K562 (cell line): Measurements from ENCODE around the gene CCT3. TPM values are rescaled to one million over a fixed set of nuclear protein-coding genes. Genes with fewer than 3 reads are reported as not detected.

ENCODE experiments used
- ATAC-seq: fragments of 200-7000 bp; cut with Tn5 transposase; 3 replicates; pipeline ENCODE4 v1.9.1; 2020; ENCODE audit warnings: moderate library complexity
- BruUV-seq: library from RNA; stranded (reverse); fragments of 400-500 nt; replicated peaks from 2 replicates; lab custom pipeline; 2021; lab: Mats Ljungman, UMichigan
- CTCF ChIA-PET: fragments of 300-600 bp; formaldehyde crosslinking; extraction: SDS; loops from one replicate; lab custom pipeline; 2021; ENCODE audit warnings: low intra/inter-chr PET ratio; lab: Yijun Ruan, JAX
- POLR2A ChIA-PET: fragments of 300-600, 350-650 bp; sonication (Branson Sonifier 250); formaldehyde crosslinking; extraction: SDS; loops from one replicate; lab custom pipeline; 2021; ENCODE audit warnings: antibody characterized with exemption, inconsistent platforms; lab: Yijun Ruan, JAX
- DNase-seq, 4 experiments: peaks; one replicate each; pipeline versions ENCODE4 v3.0.0 to v3.0.0-alpha.2; 2011 to 2018; ENCODE audit warnings: low spot score in 3 of 4, mixed read lengths in 3 of 4; ENCODE audit errors: extremely low read depth in 1 of 4
- FAIRE-seq: peaks from 2 replicates; lab custom pipeline; 2011; peaks lifted over from hg19 to GRCh38; lab: Jason Lieb, UNC
- H2AFZ ChIP-seq: 2 replicates; pipeline ENCODE4 v1.6.0; 2011; ENCODE audit warnings: low read depth, low read length, control low read depth, inconsistent platforms
- H3K27ac ChIP-seq: fragments of 200-600 bp; 3 replicates; pipeline ENCODE4 v1.8.0; 2011; ENCODE audit warnings: low read depth, mild to moderate bottlenecking, control low read depth, inconsistent platforms, low read length, moderate library complexity, mixed read lengths; ENCODE audit errors: extremely low read depth
- H3K27me3 ChIP-seq, 2 experiments: fragments of 300-600 bp in 1 of 2; 2 replicates in 1 of 2; 3 replicates in 1 of 2; pipeline versions ENCODE4 v1.6.0 to v1.8.0; 2011; ENCODE audit warnings: inconsistent platforms in 2 of 2, low read length in 2 of 2, mild to moderate bottlenecking in 1 of 2, mixed read lengths in 1 of 2, moderate library complexity in 1 of 2; ENCODE audit not compliant: control insufficient read depth in 2 of 2, insufficient read depth in 2 of 2
- H3K36me3 ChIP-seq: fragments of 300-600 bp; 3 replicates; pipeline ENCODE4 v1.8.0; 2011; ENCODE audit warnings: mild to moderate bottlenecking, low read length, inconsistent platforms; ENCODE audit not compliant: control insufficient read depth, insufficient read depth
- H3K4me1 ChIP-seq, 2 experiments: fragments of 200-600 bp in 1 of 2; replicated peaks in 1 of 2; 2 replicates in 1 of 2; 3 replicates in 1 of 2; pipeline versions ENCODE4 v1.5.1 to v1.8.0; 2011; ENCODE audit warnings: inconsistent platforms in 2 of 2, low read length in 2 of 2, mild to moderate bottlenecking in 1 of 2, mixed read lengths in 1 of 2, moderate library complexity in 1 of 2; ENCODE audit not compliant: control insufficient read depth in 2 of 2, insufficient read depth in 2 of 2
- H3K4me2 ChIP-seq: 2 replicates; pipeline ENCODE4 v1.6.1; 2011; ENCODE audit warnings: low read length, control low read depth, inconsistent platforms, mixed read lengths; ENCODE audit not compliant: insufficient read depth
- H3K4me3 ChIP-seq: fragments of 200-600 bp; sonication (generic), shearing (Covaris generic); 2 replicates; pipeline ENCODE4 v1.5.1; 2016; ENCODE audit warnings: control low read depth, inconsistent platforms
- H3K79me2 ChIP-seq: fragments of 200-600 bp; 3 replicates; pipeline ENCODE4 v1.8.0; 2011; ENCODE audit warnings: low read length, inconsistent platforms; ENCODE audit not compliant: control insufficient read depth, insufficient read depth
- H3K9ac ChIP-seq, 2 experiments: 2 replicates each; pipeline versions ENCODE4 v1.6.0 to v1.6.1; 2011; ENCODE audit warnings: low read depth in 2 of 2, low read length in 2 of 2, control low read depth in 1 of 2, inconsistent platforms in 1 of 2, mild to moderate bottlenecking in 1 of 2, mixed read lengths in 1 of 2; ENCODE audit not compliant: insufficient read depth in 1 of 2
- H3K9me1 ChIP-seq: one replicate; pipeline ENCODE4 v1.6.0; 2011; ENCODE audit warnings: inconsistent platforms, mild to moderate bottlenecking, low read length, moderate library complexity; ENCODE audit not compliant: control insufficient read depth, insufficient read depth
- H3K9me3 ChIP-seq: replicated peaks from 2 replicates; pipeline ENCODE4 v1.5.1; 2011; ENCODE audit warnings: low read depth, low read length, inconsistent platforms; ENCODE audit not compliant: control insufficient read depth, insufficient read depth
- H4K20me1 ChIP-seq: replicated peaks from 2 replicates; pipeline ENCODE4 v1.6.1; 2011; ENCODE audit warnings: low read length, inconsistent platforms, mixed read lengths; ENCODE audit not compliant: control insufficient read depth, insufficient read depth
- CHD1 ChIP-seq: fragments of 200-600 bp; sonication (generic); IDR thresholded peaks from one replicate; pipeline ENCODE4 v1.6.1; 2012; ENCODE audit warnings: mild to moderate bottlenecking, moderate library complexity, low read length, inconsistent platforms
- EP300 ChIP-seq: IDR thresholded peaks from 2 replicates; pipeline ENCODE4 v1.6.1; 2012; ENCODE audit warnings: low read length, improper control_type of control experiment
- ESRRA ChIP-seq: fragments of 450-650 bp; IDR thresholded peaks from 2 replicates; pipeline ENCODE4 v1.6.1; 2014; ENCODE audit warnings: low read depth, mild to moderate bottlenecking, moderate library complexity, borderline replicate concordance
- MAFK ChIP-seq: IDR thresholded peaks from 2 replicates; pipeline ENCODE4 v1.6.1; 2011; ENCODE audit warnings: low read length, improper control_type of control experiment
- NFE2L1 ChIP-seq: fragments of 450-650 bp; IDR thresholded peaks from 2 replicates; pipeline ENCODE4 v1.6.1; 2016; ENCODE audit warnings: missing genetic modification characterization, low read depth, mild to moderate bottlenecking, missing compliant biosample characterization, moderate library complexity, borderline replicate concordance
- RBM15 ChIP-seq: fragments of 200-400 bp; formaldehyde crosslinking; IDR thresholded peaks from 2 replicates; pipeline ENCODE4 v1.6.1; 2018; ENCODE audit warnings: mild to moderate bottlenecking, low read length, moderate library complexity; ENCODE audit not compliant: insufficient read depth
- ZNF778 ChIP-seq: fragments of 450-650 bp; formaldehyde crosslinking; IDR thresholded peaks from 2 replicates; pipeline ENCODE4 v1.4.0; 2020; ENCODE audit warnings: mild to moderate bottlenecking, moderate library complexity
- WGBS: fragments of 100-300 bp; shearing (Covaris generic); methylation state at CpG from one replicate; pipeline ENCODE4 v1.1.6; 2016; ENCODE audit warnings: low coverage, mixed read lengths; ENCODE audit not compliant: insufficient coverage; ENCODE audit errors: missing lambda C conversion rate; 5-methylcytosine and 5-hydroxymethylcytosine counted together
- in situ Hi-C: fragments of 300-500 bp; cut with MboI; formaldehyde crosslinking; loops from 4 replicates; pipeline ENCODE4 v1.15.0; 2018; ENCODE audit warnings: inconsistent platforms, mixed read lengths
- intact Hi-C: fragments of 100-400 bp; cut with micrococcal nuclease; formaldehyde crosslinking; loops from 2 replicates; pipeline ENCODE4 v1.14.2; 2022
- polyA plus RNA-seq, 8 experiments: library from polyadenylated mRNA; depleted of rRNA in 4 of 8; stranded (reverse) in 5 of 8; unstranded in 3 of 8; fragments of >200 nt; fragmentation: Nextera tagmentation in 2 of 8; fragmentation: Illumina TruSeq in 1 of 8; extraction: Ambion mirVana in 2 of 8; extraction: Trizol in 1 of 8; gene quantifications; 2 replicates each; pipeline versions ENCODE4 v1.2.1 to v1.2.3, GENCODE V29; 2011 to 2014; ENCODE audit warnings: inconsistent platforms in 1 of 8, missing spikeins in 1 of 8
- total RNA-seq, 7 experiments: library from RNA; depleted of rRNA in 6 of 7; stranded (reverse); fragments of >200 nt in 6 of 7; fragmentation: Illumina TruSeq in 2 of 7; extraction: Trizol in 2 of 7; gene quantifications; 2 replicates each; pipeline versions ENCODE4 v1.2.1 to v1.2.3, GENCODE V29; 2011 to 2021; ENCODE audit warnings: low replicate concordance in 1 of 7
- TF ChIP-seq, protein P1 (sequence below), 2 experiments: fragments of 450-650 bp in 1 of 2; IDR thresholded peaks; 2 replicates each; pipeline ENCODE4 v1.6.1; 2011 to 2017; ENCODE audit warnings: low read depth in 2 of 2, antibody characterized with exemption in 1 of 2, borderline replicate concordance in 1 of 2, low read length in 1 of 2, mild to moderate bottlenecking in 1 of 2, mixed read lengths in 1 of 2; ENCODE audit not compliant: control insufficient read depth in 1 of 2
- TF ChIP-seq, protein P2 (sequence below): fragments of 450-650 bp; IDR thresholded peaks from 2 replicates; pipeline ENCODE4 v1.6.1; 2016; ENCODE audit warnings: low read depth

CCT3 gene
- total and polyA plus RNA-seq, 9 of the 15 experiments (the other 6 are each of a cell fraction or from before 2014, with no cell fraction given) = 475 to 1,167 (median 610) TPM

DNA sequence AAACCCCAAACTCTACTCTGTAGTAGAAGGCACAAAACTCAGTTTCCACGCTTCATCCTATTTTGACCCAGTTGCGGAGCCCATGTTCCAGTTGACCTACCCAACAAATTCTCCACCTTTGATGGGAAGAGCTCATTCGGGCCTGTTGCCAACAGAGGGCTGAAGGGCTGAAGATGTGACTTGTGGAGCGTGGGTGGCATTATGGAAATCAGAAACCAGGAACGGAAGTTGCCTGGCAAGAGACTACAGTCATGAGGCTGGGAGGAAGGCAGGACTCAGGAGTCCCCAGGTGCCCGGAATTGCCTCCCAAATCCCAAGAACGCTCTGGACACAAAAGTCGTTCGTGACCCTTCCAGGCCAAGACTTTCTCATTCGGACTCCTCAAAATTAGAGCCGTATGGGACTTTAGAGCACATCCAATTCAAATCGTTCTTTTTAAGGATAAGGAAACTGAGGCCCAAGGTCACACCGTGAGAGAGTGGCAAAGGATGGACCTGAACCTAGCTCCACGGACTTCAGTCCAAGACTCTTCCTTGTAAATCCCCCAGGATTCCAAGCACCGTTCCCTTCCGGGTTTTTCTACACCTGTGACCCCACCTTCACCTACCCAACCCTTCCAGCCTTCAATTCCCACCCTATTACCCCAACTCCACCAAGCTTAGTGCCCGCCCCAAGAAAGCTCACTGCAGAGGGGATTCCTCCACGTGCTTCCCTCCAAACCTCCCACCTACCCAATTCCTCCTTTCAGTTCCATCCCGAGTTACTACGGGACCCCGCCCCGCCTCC, 56.2 kb downstream of the CCT3 start:
- BruUV-seq = TSS peak; percentile 62
- intact Hi-C loops = no loop called here
- peak overlapping the region; percentile 100 for H3K4me2 ChIP-seq
- 3% methylated on average over 17 of the region's 22 CpGs for WGBS
- peak overlapping the region; percentile 95 for H2AFZ ChIP-seq
- ATAC-seq = peak; percentile 10
- H3K27me3 ChIP-seq = no peaks in the 10 kb centered on the region
- H3K27ac ChIP-seq = peak overlapping the region; percentile 93
- no peaks in the 10 kb centered on the region for H3K9me3 ChIP-seq
- peak overlapping the region; percentile 97 for H3K4me3 ChIP-seq
- peaks cover 11% of the 10 kb centered on the region; the same call in 1 of the 2 replicates for H4K20me1 ChIP-seq
- H3K9ac ChIP-seq = peak overlapping the region; percentile 91 to 97
- no peaks in the 10 kb centered on the region for H3K9me1 ChIP-seq
- in situ Hi-C loops = no loop called here
- peaks cover 54% of the 10 kb centered on the region for H3K36me3 ChIP-seq
- CTCF ChIA-PET = no interaction called here
- POLR2A ChIA-PET = interaction anchor here (0.6 to 6.3 kb wide), 25 partner anchors 10 to 262 kb away, joined by 3 to 63 read pairs (median 4); partner anchors contain the start of genes GLMP and PMF1
- peaks cover 52% of the 10 kb centered on the region for H3K79me2 ChIP-seq
- peaks cover 6 to 10% of the 10 kb centered on the region in 2 experiments; a peak in 4 of 5 replicates for H3K4me1 ChIP-seq
- peak; percentile 84 for FAIRE-seq
- peak in 1 of 4 experiments; percentile 59 for DNase-seq
- no peak for TF ChIP-seq EP300
- TF ChIP-seq ESRRA = peak; percentile 56; the same call in 1 of the 2 replicates
- TF ChIP-seq, protein P1, sequence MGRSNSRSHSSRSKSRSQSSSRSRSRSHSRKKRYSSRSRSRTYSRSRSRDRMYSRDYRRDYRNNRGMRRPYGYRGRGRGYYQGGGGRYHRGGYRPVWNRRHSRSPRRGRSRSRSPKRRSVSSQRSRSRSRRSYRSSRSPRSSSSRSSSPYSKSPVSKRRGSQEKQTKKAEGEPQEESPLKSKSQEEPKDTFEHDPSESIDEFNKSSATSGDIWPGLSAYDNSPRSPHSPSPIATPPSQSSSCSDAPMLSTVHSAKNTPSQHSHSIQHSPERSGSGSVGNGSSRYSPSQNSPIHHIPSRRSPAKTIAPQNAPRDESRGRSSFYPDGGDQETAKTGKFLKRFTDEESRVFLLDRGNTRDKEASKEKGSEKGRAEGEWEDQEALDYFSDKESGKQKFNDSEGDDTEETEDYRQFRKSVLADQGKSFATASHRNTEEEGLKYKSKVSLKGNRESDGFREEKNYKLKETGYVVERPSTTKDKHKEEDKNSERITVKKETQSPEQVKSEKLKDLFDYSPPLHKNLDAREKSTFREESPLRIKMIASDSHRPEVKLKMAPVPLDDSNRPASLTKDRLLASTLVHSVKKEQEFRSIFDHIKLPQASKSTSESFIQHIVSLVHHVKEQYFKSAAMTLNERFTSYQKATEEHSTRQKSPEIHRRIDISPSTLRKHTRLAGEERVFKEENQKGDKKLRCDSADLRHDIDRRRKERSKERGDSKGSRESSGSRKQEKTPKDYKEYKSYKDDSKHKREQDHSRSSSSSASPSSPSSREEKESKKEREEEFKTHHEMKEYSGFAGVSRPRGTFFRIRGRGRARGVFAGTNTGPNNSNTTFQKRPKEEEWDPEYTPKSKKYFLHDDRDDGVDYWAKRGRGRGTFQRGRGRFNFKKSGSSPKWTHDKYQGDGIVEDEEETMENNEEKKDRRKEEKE (IDR thresholded peaks at IDR 0.05; ENCODE audit: borderline replicate concordance in 1 of 2, control insufficient read depth in 1 of 2, low read depth in 2 of 2, low read length in 1 of 2) = 0 out of 4 replicates have a peak, but pooled peaks of 1 of the 2 experiments have one; percentile 47
- TF ChIP-seq ZNF778 (CRISPR knock-in tag) = no peak
- TF ChIP-seq RBM15 = no peak
- no peak for TF ChIP-seq NFE2L1 (tag)
- TF ChIP-seq MAFK = no peak
- TF ChIP-seq CHD1 = peak; percentile 45
- TF ChIP-seq, protein P2, sequence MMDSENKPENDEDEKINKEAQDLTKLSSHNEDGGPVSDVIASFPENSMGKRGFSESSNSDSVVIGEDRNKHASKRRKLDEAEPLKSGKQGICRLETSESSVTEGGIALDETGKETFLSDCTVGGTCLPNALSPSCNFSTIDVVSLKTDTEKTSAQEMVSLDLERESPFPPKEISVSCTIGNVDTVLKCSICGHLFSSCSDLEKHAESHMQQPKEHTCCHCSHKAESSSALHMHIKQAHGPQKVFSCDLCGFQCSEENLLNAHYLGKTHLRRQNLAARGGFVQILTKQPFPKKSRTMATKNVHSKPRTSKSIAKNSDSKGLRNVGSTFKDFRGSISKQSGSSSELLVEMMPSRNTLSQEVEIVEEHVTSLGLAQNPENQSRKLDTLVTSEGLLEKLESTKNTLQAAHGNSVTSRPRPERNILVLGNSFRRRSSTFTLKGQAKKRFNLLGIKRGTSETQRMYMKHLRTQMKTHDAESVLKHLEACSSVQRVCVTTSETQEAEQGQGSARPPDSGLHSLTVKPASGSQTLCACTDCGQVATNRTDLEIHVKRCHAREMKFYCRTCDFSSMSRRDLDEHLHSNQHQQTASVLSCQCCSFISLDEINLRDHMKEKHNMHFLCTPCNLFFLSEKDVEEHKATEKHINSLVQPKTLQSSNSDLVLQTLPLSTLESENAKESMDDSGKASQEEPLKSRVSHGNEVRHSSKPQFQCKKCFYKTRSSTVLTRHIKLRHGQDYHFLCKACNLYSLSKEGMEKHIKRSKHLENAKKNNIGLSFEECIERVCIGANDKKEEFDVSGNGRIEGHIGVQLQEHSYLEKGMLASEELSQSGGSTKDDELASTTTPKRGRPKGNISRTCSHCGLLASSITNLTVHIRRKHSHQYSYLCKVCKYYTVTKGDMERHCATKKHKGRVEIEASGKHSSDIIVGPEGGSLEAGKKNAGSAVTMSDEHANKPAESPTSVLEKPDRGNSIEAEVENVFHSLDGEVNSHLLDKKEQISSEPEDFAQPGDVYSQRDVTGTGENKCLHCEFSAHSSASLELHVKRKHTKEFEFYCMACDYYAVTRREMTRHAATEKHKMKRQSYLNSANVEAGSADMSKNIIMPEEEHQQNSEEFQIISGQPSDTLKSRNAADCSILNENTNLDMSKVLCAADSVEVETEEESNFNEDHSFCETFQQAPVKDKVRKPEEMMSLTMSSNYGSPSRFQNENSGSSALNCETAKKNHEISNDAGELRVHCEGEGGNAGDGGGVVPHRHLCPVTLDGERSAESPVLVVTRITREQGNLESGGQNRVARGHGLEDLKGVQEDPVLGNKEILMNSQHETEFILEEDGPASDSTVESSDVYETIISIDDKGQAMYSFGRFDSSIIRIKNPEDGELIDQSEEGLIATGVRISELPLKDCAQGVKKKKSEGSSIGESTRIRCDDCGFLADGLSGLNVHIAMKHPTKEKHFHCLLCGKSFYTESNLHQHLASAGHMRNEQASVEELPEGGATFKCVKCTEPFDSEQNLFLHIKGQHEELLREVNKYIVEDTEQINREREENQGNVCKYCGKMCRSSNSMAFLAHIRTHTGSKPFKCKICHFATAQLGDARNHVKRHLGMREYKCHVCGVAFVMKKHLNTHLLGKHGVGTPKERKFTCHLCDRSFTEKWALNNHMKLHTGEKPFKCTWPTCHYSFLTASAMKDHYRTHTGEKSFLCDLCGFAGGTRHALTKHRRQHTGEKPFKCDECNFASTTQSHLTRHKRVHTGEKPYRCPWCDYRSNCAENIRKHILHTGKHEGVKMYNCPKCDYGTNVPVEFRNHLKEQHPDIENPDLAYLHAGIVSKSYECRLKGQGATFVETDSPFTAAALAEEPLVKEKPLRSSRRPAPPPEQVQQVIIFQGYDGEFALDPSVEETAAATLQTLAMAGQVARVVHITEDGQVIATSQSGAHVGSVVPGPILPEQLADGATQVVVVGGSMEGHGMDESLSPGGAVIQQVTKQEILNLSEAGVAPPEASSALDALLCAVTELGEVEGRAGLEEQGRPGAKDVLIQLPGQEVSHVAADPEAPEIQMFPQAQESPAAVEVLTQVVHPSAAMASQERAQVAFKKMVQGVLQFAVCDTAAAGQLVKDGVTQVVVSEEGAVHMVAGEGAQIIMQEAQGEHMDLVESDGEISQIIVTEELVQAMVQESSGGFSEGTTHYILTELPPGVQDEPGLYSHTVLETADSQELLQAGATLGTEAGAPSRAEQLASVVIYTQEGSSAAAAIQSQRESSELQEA = no peak
